Activated CD4-positive, alpha-beta T cell treated with anti-CD3 and anti-CD28 coated beads, Interleukin-2, amount 50 U/mL, for 24 hours (primary cell): ENCODE data around the gene ASAH2.

Experiments
- DNase-seq, 2 donors: peaks; one replicate each; pipeline ENCODE4 v3.0.0-alpha.2; 2020; ENCODE audit warnings: low read depth in 1 of 2, low spot score in 1 of 2

The ASAH2 gene

GRCh38 chr10:50210876-50211275, 40.4 kb downstream of the ASAH2 start:
- DNase-seq, result no peak
